GM21737 (cell line): ENCODE results near the gene RBM33.

Experiments
- ATAC-seq: cut with Tn5 transposase; IDR thresholded peaks from one replicate; pipeline ENCODE4 v1.9.1; 2021; ENCODE audit warnings: mild to moderate bottlenecking, moderate library complexity; ENCODE audit not compliant: unreplicated experiment

RBM33 gene

GRCh38 chr7:155789001-155789725, 144.7 kb downstream of the RBM33 start:
- no peak for ATAC-seq

GRCh38 chr7:155790666-155791065, 146.2 kb downstream of the RBM33 start:
- ATAC-seq = no peak

DNA sequence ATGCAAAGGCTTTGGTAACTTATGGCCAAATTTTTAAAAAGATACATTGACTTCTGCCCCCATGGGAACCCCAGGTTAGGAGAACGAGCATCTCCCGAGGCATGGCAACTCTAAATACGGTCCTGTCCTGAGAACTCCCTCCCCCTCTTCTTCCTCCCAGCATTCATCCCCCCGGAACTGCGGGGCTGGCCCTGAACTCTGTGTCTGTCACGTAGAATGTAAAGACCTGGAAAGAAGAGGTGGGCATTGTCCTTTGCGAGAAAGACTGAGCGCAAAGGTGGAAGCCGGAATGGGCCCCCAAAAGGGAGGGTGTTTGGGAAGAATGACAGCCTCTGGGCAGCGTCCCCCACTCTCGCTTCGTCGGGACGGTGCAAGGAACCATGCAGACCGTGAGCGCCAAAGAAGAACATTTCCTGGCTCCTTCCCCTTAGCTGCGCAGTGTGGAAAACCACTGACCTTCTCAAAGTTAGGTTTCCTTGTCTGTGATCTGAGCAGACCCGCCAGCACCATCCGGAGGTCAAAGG, 146.8 kb downstream of the RBM33 start:
- ATAC-seq = no peak

- ATAC-seq = no peak
Observed at GRCh38 chr7:155791836-155792235, 147.4 kb downstream of the RBM33 start.

DNA sequence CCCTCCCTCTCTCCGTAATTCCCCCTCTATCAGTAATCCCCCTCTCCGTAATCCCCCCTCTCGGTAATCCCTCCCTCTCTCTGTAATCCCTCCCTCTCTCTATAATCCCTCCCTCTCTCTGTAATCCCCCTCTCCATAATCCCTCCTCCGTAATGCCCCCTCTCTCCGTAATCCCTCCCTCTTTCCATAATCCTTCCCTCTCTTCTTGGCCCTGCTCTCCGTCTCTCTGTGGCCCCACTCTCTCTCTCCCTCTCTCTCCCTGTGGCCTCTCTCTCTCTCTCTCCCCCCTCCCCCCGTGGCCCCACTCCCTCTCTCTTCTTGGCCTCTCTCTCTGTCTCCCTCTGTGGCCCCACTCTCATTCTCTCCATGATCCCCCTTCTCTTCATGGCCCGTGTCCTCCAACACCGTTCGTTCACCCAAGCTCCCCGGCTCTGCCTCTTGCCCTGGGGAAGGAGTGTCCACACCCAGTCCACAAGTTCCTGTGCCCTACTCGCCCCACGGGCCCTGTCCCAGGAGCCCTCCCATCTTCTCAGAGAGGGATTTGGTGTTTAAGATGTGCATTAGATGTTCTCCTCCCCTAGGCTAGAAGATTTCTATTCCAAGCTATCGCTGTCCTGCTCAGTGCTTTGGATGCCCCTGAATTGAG, 148.0 kb downstream of the RBM33 start:
- ATAC-seq = no peak

DNA sequence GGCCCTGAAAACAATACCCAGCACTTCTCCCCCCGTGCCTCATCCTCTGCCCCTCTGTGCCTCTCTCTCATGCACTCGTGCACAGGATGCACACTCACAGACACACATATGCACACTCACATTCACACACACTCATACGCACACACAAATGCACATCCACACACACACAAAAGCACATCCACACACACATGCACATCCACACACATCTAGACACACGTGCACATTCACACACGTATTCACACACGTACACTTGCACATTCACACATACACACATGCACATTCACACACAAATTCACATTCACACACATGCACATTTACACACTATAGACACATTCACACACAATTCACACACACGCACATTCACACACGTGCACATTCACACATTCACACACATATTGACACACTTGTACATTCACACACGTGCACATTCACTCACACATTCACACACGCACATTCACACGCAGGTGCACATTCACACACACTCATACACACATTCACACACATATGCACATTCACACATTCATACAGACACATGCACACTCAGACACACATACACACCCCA, 148.6 kb downstream of the RBM33 start:
- ATAC-seq = no peak

GRCh38 chr7:155793720-155794119, 149.3 kb downstream of the RBM33 start:
- ATAC-seq = no peak

- ATAC-seq = no peak
Observed at GRCh38 chr7:155794196-155794595, 149.7 kb downstream of the RBM33 start.

DNA sequence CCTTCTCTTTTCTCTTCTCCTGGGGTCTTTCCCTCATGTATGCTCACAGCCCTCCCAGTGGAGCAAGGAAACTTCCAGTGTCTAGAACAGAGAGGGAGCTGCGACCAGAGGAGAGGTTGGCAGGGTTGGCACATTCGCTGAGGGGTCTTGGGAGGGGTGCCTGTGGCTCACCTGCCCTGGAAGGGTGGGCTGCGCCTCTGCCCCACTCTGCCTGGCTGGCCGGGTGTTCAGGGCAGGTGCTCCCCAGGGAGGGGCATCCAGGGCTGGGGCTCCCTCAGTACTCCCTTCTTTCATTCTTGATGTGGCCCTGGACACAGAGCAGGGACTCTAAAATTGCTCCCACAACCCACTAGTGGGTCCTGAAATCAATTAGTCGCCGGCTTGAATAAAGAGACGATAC, 150.9 kb downstream of the RBM33 start:
- no peak for ATAC-seq

- no peak for ATAC-seq
Observed at GRCh38 chr7:155795951-155796350, 151.5 kb downstream of the RBM33 start.

DNA sequence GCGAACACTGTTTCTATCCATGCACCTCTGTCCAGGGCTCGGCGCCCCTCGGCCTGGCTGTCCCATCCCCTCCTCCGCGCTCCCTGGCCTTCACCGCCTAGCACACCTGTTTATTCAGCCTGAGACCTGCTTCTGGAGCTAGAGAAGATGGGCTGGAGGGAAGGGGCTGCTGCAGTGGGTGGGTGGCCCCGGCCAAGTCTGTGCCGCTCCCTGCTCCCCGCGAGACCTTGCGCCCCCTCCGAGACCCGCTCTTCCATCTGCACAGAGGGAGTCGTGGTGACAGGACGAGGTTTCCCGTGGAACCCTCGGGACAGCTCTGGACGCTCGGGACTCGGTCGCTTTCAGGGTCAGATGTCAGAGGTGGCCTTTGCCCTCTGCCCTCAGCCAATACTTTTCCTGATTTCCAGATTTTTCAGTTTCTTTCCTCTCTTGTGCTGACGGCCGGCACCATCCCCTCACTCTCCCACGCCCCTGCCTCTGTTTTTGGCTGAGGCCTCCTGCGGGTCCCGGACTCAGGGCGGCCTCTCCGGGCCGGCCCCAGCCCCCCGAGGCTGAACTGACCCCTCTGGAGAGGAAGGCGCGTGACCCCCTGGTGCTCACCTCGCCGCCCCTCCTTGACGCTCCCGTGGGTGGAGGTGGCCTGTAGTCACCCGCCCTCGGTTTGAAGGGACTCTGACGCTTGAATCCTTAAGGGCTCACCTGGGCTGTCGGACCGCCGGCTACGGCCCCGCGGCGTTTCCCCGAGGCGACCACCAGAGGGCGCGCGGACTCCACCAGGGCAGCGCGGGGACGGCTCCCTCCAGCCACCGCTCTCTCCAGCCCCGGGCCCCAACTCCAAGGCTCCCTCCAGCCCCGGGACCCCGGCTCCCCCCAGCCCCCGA, 152.2 kb downstream of the RBM33 start:
- ATAC-seq = no peak

GRCh38 chr7:155797262-155798250, 153.1 kb downstream of the RBM33 start:
- no peak for ATAC-seq

- no peak for ATAC-seq
Observed at GRCh38 chr7:155798673-155799439, 154.4 kb downstream of the RBM33 start.

GRCh38 chr7:155799514-155799913, 155.1 kb downstream of the RBM33 start:
- ATAC-seq = no peak

GRCh38 chr7:155800301-155800700, 155.8 kb downstream of the RBM33 start:
- no peak for ATAC-seq

GRCh38 chr7:155800741-155801267, 156.3 kb downstream of the RBM33 start:
- ATAC-seq = no peak

GRCh38 chr7:155802291-155802690, 157.8 kb downstream of the RBM33 start:
- no peak for ATAC-seq

- no peak for ATAC-seq
Observed at GRCh38 chr7:155802906-155803417, 158.5 kb downstream of the RBM33 start.
